Pancreas (tissue), 10 donors: Measurements from ENCODE around the gene MAGI1. TPM values are rescaled to one million over a fixed set of nuclear protein-coding genes. Genes with fewer than 3 reads are reported as not detected.

Source experiments
- ATAC-seq, 4 donors: fragments of 200-7000 bp; cut with Tn5 transposase; one replicate each; pipeline versions ENCODE4 v1.8.0 to v1.9.1; 2020; ENCODE audit warnings: mild to moderate bottlenecking in 4 of 4, moderate library complexity in 4 of 4
- DNase-seq, 6 donors: peaks; one replicate each; pipeline ENCODE4 v3.0.0-alpha.2; 2020
- FAIRE-seq: peaks from 2 replicates; lab custom pipeline; 2012; peaks lifted over from hg19 to GRCh38; lab: Jason Lieb, UNC
- H3K27ac ChIP-seq, 4 donors: fragments of 200-600 bp; sonication (generic); 1 replicate in 3 of 4; 2 replicates in 1 of 4; pipeline versions ENCODE4 v1.5.0 to v1.8.0; 2020
- H3K27me3 ChIP-seq, 4 donors: fragments of 200-600 bp; one replicate each; pipeline ENCODE4 v1.8.0; 2021
- H3K36me3 ChIP-seq, 3 donors: fragments of 200-600 bp; sonication (generic) in 1 of 3; one replicate each; pipeline versions ENCODE4 v1.5.0 to v1.8.0; 2020 to 2021
- H3K4me1 ChIP-seq, 3 donors: fragments of 200-600 bp; one replicate each; pipeline ENCODE4 v1.8.0; 2021
- H3K4me3 ChIP-seq, 4 donors: fragments of 200-600 bp; sonication (generic) in 2 of 4; one replicate each; pipeline versions ENCODE4 v1.5.0 to v1.8.0; 2020 to 2021
- H3K9me3 ChIP-seq, 4 donors: fragments of 200-600 bp; one replicate each; pipeline ENCODE4 v1.8.0; 2021
- WGBS, 2 donors: extraction: QIAGEN DNeasy Blood & Tissue Kit; methylation state at CpG; one replicate each; pipeline ENCODE4 v1.1.7; 2013; 5-methylcytosine and 5-hydroxymethylcytosine counted together
- intact Hi-C, 3 donors: fragments of 100-400 bp; cut with DNase I; formaldehyde crosslinking; loops; one replicate each; pipeline versions ENCODE4 v1.11.1 to v1.14.2; 2022
- polyA plus RNA-seq, 2 donors: library from polyadenylated mRNA; stranded (reverse); fragments of 200-250 nt; gene quantifications; one replicate each; pipeline ENCODE4 v1.2.3, GENCODE V29; 2013
- total RNA-seq, 6 donors: library from RNA; stranded (reverse); fragmentation: NEBNext Ultra II Directional in 4 of 6; extraction: Animal tissue kit (Norgen Biotek cat#: 25700) in 4 of 6; gene quantifications; one replicate each; pipeline versions ENCODE4 v1.2.1 to v1.2.4, GENCODE V29; 2021 to 2023
- TF ChIP-seq, protein P1 (sequence below), 4 donors: fragments of 200-600 bp; sonication (generic) in 3 of 4; IDR thresholded peaks; one replicate each; pipeline versions ENCODE4 v1.5.0 to v1.8.0; 2021; ENCODE audit warnings: antibody characterized with exemption in 4 of 4
- donor health status: healthy with polysubstance abuse.
- donor health status: DM: no; HTN: no; CAD: no; lungs with moderate emphysema.
- donor health status: DM: no; HTN: no; CAD: no.
- donor health status: control.
- donor health status: control.
- donor health status: Bipolar disorder and iron deficiency.
- donor health status: DM: yes; HTN: yes; CAD: no.
- donor health status: DM: no; HTN: no; CAD: no.
- donor health status: DM: no; HTN: no; CAD: no.
- donor health status: DM: yes; HTN: yes; CAD: no.

Gene MAGI1
- total and polyA plus RNA-seq, 8 donors, result 19.7 to 45.1 (median 28.0) TPM

DNA sequence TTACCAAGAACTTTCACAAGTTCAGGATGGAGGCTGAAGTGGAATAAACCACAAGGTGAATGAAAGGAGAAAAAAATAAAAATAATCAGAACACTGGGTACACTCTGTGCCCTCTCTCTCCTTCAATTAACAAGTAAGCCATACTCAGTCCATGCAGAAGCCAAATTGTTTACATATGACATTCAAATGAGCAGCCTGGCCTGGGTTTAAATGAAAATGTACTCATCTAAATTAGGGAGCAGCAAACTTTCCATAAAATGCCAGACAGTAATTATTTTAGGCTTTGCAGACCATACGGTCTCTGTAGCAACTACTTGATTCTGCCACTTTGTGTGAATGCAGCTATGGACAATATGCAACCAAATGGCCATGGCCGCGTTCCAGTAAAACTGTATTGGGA is 376.6 kb downstream of the MAGI1 start:
- Histone ChIP-seq H3K27ac (no peak overlapping the region), H3K4me1 (no peaks in the 10 kb centered on the region), H3K27me3 (no peaks in the 10 kb centered on the region), H3K9me3 (no peaks in the 10 kb centered on the region), H3K36me3 (no peaks in the 10 kb centered on the region), H3K4me3 (no peak overlapping the region)
- intact Hi-C loops, result no loop called here
- TF ChIP-seq, protein P1, sequence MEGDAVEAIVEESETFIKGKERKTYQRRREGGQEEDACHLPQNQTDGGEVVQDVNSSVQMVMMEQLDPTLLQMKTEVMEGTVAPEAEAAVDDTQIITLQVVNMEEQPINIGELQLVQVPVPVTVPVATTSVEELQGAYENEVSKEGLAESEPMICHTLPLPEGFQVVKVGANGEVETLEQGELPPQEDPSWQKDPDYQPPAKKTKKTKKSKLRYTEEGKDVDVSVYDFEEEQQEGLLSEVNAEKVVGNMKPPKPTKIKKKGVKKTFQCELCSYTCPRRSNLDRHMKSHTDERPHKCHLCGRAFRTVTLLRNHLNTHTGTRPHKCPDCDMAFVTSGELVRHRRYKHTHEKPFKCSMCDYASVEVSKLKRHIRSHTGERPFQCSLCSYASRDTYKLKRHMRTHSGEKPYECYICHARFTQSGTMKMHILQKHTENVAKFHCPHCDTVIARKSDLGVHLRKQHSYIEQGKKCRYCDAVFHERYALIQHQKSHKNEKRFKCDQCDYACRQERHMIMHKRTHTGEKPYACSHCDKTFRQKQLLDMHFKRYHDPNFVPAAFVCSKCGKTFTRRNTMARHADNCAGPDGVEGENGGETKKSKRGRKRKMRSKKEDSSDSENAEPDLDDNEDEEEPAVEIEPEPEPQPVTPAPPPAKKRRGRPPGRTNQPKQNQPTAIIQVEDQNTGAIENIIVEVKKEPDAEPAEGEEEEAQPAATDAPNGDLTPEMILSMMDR (IDR thresholded peaks at IDR 0.05), result no peak
- no peak for ATAC-seq
- FAIRE-seq, result no peak
- DNase-seq, result no peak
- 79 to 94% methylated on average over 3 of the region's 3 CpGs for WGBS, 2 donors

DNA sequence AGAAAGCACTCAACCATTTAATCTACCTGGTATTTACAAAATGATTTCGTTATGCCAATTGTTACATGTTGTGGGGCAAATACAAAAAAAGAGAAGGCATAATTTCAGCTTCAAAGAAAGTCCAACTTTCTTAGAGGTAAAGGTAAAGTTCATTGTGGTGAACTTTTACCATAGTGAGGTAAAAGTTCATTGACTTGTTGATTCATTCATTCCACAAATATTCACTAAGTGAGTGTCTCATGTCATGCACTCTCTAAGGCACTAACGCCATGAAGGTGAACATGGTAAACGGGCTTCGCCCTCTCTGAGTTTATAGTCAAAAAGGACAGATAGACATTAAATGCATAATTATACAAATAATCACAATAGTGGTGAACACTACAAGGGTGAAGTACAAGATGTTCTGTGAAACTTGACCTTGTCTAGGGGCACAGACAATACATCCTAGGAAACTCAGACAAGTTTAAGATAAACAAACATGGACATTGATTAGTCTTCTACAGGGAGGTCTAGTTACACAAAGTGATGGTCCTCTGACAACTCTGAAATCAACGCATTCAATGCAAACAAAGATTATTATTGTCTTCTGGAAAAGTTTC is 378.6 kb downstream of the MAGI1 start:
- Histone ChIP-seq H3K9me3 (no peaks in the 10 kb centered on the region), H3K36me3 (no peaks in the 10 kb centered on the region), H3K27ac (no peak overlapping the region), H3K4me1 (no peaks in the 10 kb centered on the region), H3K4me3 (no peak overlapping the region), H3K27me3 (no peaks in the 10 kb centered on the region)
- no peak for ATAC-seq
- FAIRE-seq, result no peak
- TF ChIP-seq, protein P1 (IDR thresholded peaks at IDR 0.05), result no peak
- intact Hi-C loops, result no loop called here
- WGBS, 2 donors, result 84 to 87% methylated on average over 5 of the region's 5 CpGs
- no peak for DNase-seq

DNA sequence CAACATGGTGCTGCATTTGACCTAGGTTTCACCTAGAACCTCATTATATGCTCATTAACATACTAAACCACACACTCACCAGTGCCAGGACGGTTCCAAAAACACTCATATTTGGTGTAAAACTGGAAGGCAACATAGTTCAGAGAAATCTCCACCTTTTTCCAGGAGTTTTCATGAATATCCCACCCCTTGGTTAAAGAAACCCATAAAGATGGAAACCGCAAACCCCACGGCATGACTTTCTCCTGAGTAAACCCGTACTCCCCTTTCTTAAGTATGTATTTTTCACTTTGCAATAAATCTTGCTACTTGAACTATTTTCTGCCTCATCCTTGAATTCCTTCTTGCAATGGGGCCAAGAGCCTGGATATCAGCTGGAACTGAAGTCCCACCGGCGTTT is 379.3 kb downstream of the MAGI1 start:
- Histone ChIP-seq H3K27me3 (no peaks in the 10 kb centered on the region), H3K27ac (no peak overlapping the region), H3K4me3 (no peak overlapping the region), H3K36me3 (no peaks in the 10 kb centered on the region), H3K9me3 (no peaks in the 10 kb centered on the region), H3K4me1 (no peaks in the 10 kb centered on the region)
- DNase-seq, result no peak
- 94 to 95% methylated on average over 6 of the region's 6 CpGs for WGBS, 2 donors
- no peak for ATAC-seq
- TF ChIP-seq, protein P1 (IDR thresholded peaks at IDR 0.05), result no peak
- no peak for FAIRE-seq
- intact Hi-C loops, result no loop called here

DNA sequence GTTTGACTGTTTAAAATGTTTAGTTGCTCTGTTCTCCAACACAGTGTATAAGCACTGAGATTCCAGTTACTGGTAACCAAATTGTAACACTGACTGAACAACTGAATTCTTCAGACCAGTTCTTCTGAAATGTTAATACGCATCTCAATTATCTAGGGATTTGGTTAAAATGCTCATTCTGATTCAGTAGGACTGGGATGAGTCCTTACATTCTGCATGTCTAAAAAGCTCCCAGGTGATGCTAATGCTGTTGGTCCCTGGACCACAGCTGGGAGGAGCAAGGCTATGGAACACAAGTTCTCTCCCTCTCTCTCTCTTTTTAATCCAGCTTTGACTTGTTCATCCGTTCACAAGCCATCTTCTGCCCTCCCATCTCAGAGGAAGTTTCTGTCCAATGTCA is 380.3 kb downstream of the MAGI1 start:
- WGBS, 2 donors, result 86 to 92% methylated on average over 2 of the region's 2 CpGs
- H3K4me1 ChIP-seq, result no peaks in the 10 kb centered on the region
- no peak for FAIRE-seq
- ATAC-seq, result no peak
- TF ChIP-seq, protein P1 (IDR thresholded peaks at IDR 0.05), result no peak
- H3K36me3 ChIP-seq, result no peaks in the 10 kb centered on the region
- no peak overlapping the region for H3K27ac ChIP-seq
- intact Hi-C loops, result no loop called here
- no peaks in the 10 kb centered on the region for H3K27me3 ChIP-seq
- no peaks in the 10 kb centered on the region for H3K9me3 ChIP-seq
- H3K4me3 ChIP-seq, result no peak overlapping the region
- DNase-seq, result no peak

DNA sequence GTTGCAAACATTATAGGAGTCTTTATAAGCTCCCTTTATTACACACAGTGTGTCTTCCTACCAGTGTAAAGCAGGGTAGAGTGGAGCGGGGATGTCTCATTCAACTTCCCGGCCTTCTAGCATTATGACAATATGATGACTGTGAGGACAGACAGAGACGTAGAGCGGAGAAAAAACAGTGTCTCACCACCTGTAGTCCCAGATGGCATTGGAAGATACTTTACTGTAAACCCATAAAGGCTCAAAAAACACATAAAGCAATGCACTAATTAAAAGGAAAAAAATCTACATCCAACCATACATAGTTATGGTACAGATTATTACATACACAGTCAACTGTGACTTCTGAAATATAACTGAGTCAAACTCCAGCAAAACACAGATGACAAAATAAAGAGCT is 383.7 kb downstream of the MAGI1 start:
- Histone ChIP-seq H3K9me3 (no peaks in the 10 kb centered on the region), H3K4me1 (no peaks in the 10 kb centered on the region), H3K36me3 (no peaks in the 10 kb centered on the region), H3K27ac (no peak overlapping the region), H3K4me3 (no peak overlapping the region), H3K27me3 (no peaks in the 10 kb centered on the region)
- TF ChIP-seq, protein P1 (IDR thresholded peaks at IDR 0.05), result no peak
- WGBS, 2 donors, result 95 to 99% methylated on average over 4 of the region's 4 CpGs
- DNase-seq, result no peak
- no peak for ATAC-seq
- no peak for FAIRE-seq
- intact Hi-C loops, result no loop called here
